WERI-Rb-1 (cell line): ENCODE data around the gene FAM180A.

Experiments
- DNase-seq: peaks from one replicate; pipeline ENCODE4 v3.0.0-alpha.2; 2020
- H3K27ac ChIP-seq: fragments of 250-450 bp; sonication (Bioruptor Pico); 2 replicates; pipeline ENCODE4 v1.5.1; 2020; ENCODE audit warnings: mild to moderate bottlenecking, moderate library complexity
- H3K27me3 ChIP-seq: fragments of 250-450 bp; sonication (Bioruptor Pico); 2 replicates; pipeline ENCODE4 v1.5.1; 2021; ENCODE audit warnings: mild to moderate bottlenecking, low read depth, moderate library complexity; ENCODE audit not compliant: insufficient read depth, severe bottlenecking
- H3K36me3 ChIP-seq: fragments of 250-450 bp; sonication (Bioruptor Pico); 2 replicates; pipeline ENCODE4 v1.5.1; 2020; ENCODE audit warnings: mild to moderate bottlenecking, moderate library complexity
- H3K4me3 ChIP-seq: 2 replicates; pipeline ENCODE4 v1.5.1; 2011; ENCODE audit warnings: low read depth, mild to moderate bottlenecking, control low read depth, low read length
- H3K9me3 ChIP-seq: fragments of 250-450 bp; sonication (Bioruptor Pico); 2 replicates; pipeline ENCODE4 v1.5.1; 2021; ENCODE audit warnings: mild to moderate bottlenecking, moderate library complexity; ENCODE audit not compliant: severe bottlenecking
- TF ChIP-seq, protein P1 (sequence below): IDR thresholded peaks from 2 replicates; pipeline ENCODE4 v1.5.1; 2011; ENCODE audit warnings: low read depth, mild to moderate bottlenecking, control low read depth, inconsistent platforms, low read length

Gene FAM180A

GRCh38 chr7:135692055-135692454 is 56.6 kb downstream of the FAM180A start:
- no peak overlapping the region for H3K4me3 ChIP-seq
- no peaks in the 10 kb centered on the region for H3K27me3 ChIP-seq
- H3K9me3 ChIP-seq = no peaks in the 10 kb centered on the region
- TF ChIP-seq, protein P1, sequence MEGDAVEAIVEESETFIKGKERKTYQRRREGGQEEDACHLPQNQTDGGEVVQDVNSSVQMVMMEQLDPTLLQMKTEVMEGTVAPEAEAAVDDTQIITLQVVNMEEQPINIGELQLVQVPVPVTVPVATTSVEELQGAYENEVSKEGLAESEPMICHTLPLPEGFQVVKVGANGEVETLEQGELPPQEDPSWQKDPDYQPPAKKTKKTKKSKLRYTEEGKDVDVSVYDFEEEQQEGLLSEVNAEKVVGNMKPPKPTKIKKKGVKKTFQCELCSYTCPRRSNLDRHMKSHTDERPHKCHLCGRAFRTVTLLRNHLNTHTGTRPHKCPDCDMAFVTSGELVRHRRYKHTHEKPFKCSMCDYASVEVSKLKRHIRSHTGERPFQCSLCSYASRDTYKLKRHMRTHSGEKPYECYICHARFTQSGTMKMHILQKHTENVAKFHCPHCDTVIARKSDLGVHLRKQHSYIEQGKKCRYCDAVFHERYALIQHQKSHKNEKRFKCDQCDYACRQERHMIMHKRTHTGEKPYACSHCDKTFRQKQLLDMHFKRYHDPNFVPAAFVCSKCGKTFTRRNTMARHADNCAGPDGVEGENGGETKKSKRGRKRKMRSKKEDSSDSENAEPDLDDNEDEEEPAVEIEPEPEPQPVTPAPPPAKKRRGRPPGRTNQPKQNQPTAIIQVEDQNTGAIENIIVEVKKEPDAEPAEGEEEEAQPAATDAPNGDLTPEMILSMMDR = no peak
- no peak overlapping the region for H3K27ac ChIP-seq
- DNase-seq = no peak
- H3K36me3 ChIP-seq = no peaks in the 10 kb centered on the region; the same call in 1 of the 2 replicates

- TF ChIP-seq, protein P1 = no peak
- Histone ChIP-seq H3K9me3 (no peaks in the 10 kb centered on the region), H3K36me3 (no peaks in the 10 kb centered on the region; the same call in 1 of the 2 replicates), H3K27ac (peak overlapping the region; percentile 53), H3K4me3 (no peak overlapping the region), H3K27me3 (no peaks in the 10 kb centered on the region)
- DNase-seq = peak; percentile 58
Observed at GRCh38 chr7:135690566-135690965, 58.0 kb downstream of the FAM180A start.

DNA sequence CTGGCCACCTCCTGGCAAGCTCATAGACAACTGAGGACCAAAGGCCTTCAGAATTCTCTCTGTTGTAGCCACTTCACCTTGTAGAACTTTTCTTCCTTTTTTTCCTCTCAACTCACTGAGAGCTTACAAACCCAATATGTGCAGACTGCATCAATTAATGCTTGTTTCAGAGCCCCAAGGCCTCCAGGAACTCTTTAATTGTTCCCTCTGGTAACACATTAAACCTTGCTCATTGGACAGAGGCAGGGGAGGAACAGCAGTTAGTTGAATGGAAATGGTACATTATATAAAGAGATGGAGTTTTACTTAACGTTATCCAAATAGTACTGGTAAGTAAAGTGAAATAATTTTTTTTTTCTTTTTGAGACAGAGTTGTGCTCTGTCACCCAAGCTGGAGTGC is 61.1 kb downstream of the FAM180A start:
- no peak overlapping the region for H3K27ac ChIP-seq
- no peaks in the 10 kb centered on the region; the same call in 1 of the 2 replicates for H3K36me3 ChIP-seq
- no peak for DNase-seq
- H3K9me3 ChIP-seq = no peaks in the 10 kb centered on the region
- H3K27me3 ChIP-seq = no peaks in the 10 kb centered on the region
- TF ChIP-seq, protein P1 = no peak
- H3K4me3 ChIP-seq = no peak overlapping the region

DNA sequence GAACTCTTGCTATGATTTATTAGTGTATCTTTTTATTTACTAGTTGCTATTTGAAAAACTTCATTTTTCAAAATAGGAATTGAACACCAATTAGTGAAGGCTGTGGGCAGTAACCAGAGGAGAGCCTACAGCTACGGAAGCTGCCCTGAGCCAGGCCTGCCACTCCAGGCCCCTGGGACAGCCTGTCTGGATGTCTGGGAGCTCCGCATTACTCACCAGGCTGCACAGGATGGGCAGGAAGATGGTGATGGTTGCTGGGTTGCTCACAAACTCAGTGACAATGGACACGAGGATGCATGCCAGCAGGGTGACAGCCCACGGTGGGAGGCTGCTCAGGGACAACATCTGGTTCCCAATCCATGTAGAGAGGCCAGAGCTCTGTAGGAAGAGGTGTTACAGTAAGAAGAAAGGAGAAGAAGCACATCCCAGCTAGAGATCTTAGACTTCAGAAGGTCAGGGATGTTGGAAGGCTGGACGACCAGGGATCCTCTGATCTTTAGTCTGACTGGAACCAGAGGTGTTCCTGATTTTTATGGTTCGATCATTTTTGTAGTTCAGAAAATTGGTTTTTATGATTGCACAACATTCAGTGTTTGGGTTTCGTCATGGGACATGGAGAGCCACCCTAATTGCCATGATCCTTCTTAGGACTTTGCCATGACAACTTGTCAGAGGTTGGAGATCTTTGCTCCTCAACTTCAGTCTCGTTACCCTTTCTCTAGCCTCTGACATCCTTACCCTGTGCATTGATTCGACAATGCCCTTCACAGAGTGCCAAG is 63.1 kb downstream of the FAM180A start:
- DNase-seq = no peak
- Histone ChIP-seq H3K36me3 (no peaks in the 10 kb centered on the region), H3K9me3 (no peaks in the 10 kb centered on the region), H3K4me3 (no peak overlapping the region), H3K27me3 (no peaks in the 10 kb centered on the region), H3K27ac (no peak overlapping the region)
- TF ChIP-seq, protein P1 = no peak

DNA sequence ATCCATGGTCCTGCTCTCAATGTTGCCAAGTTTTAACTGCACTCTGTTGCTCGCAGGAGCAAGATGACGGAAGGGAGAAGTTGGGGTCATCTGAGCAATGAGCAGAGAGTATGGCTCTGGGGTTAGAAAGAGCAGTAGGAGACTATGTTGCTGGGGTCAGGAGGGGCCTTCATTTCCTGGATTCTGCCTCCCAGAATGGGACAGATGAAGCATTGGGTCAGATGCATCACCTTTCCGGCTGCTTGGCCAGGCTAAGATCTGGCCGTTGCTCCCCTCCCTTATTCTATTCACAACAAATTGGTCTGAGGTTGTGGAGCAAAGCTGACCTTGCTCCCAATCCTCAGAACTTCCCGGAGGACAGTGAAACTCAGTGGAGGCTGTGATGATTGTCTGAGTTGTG is 63.9 kb downstream of the FAM180A start:
- Histone ChIP-seq H3K27me3 (no peaks in the 10 kb centered on the region), H3K27ac (no peak overlapping the region), H3K36me3 (no peaks in the 10 kb centered on the region), H3K9me3 (no peaks in the 10 kb centered on the region), H3K4me3 (no peak overlapping the region)
- no peak for DNase-seq
- TF ChIP-seq, protein P1 = no peak

- no peak for DNase-seq
- Histone ChIP-seq H3K9me3 (no peaks in the 10 kb centered on the region), H3K27ac (no peak overlapping the region), H3K4me3 (no peak overlapping the region), H3K36me3 (no peaks in the 10 kb centered on the region), H3K27me3 (no peaks in the 10 kb centered on the region)
- TF ChIP-seq, protein P1 = no peak
Observed at GRCh38 chr7:135684136-135684535, 64.5 kb downstream of the FAM180A start.
